ENCODE measurements around the gene OVCH2. TPM values are rescaled to one million over a fixed set of nuclear protein-coding genes. Genes with fewer than 3 reads are reported as not detected.
"Not testable (repeated sequence)": the region's sequence is repeated elsewhere in the genome, so short reads cannot be mapped to it uniquely, and the experiment has no call there.

The OVCH2 gene, protein sequence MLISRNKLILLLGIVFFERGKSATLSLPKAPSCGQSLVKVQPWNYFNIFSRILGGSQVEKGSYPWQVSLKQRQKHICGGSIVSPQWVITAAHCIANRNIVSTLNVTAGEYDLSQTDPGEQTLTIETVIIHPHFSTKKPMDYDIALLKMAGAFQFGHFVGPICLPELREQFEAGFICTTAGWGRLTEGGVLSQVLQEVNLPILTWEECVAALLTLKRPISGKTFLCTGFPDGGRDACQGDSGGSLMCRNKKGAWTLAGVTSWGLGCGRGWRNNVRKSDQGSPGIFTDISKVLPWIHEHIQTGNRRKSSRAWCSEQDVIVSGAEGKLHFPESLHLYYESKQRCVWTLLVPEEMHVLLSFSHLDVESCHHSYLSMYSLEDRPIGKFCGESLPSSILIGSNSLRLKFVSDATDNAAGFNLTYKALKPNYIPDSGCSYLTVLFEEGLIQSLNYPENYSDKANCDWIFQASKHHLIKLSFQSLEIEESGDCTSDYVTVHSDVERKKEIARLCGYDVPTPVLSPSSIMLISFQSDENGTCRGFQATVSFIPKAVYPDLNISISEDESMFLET
- not detected for total RNA-seq (2013)
- not detected for polyA plus RNA-seq
- polyA minus RNA-seq, result not detected in 2 replicates
- total RNA-seq, result 0 to 0.90 (median 0.04) reads per million in 11 experiments

GRCh38 chr11:7706377-7706776 is at the start of gene OVCH2:
Gene OVCH2 (minus strand): TSS chr11:7706477. CDS start chr11:7706394, 83 bp downstream.
- H3K4me1 ChIP-seq (ENCODE audit: control insufficient read depth in 1 of 2, insufficient read depth in 2 of 2, low read length in 2 of 2), result no peaks in the 10 kb centered on the region
- intact Hi-C loops (cut with micrococcal nuclease), result no loop called here
- no peak within 1 kb of the TSS for H3K9ac ChIP-seq (ENCODE audit: insufficient read depth, low read length, poor library complexity, severe bottlenecking)
- no peak within 1 kb of the TSS for H3K4me2 ChIP-seq (replicated peaks; ENCODE audit: extremely low read depth, low read length, poor library complexity, severe bottlenecking)
- no peak within 1 kb of the TSS for H3K27ac ChIP-seq (ENCODE audit: low read depth in 1 of 2, low read length in 2 of 2)
- H3K36me3 ChIP-seq (replicated peaks in 1 of 2; ENCODE audit: control insufficient read depth in 1 of 2, insufficient read depth in 2 of 2, low read length in 2 of 2), result no peaks in the 10 kb centered on the region
- peaks cover 0 to 12% (median 1%) of the 10 kb centered on the region in 3 donors for H3K27me3 Mint-ChIP-seq (ENCODE audit: low read depth in 3 of 3)
- H3K27ac Mint-ChIP-seq, result no peak within 1 kb of the TSS
- TF ChIP-seq, protein P1, sequence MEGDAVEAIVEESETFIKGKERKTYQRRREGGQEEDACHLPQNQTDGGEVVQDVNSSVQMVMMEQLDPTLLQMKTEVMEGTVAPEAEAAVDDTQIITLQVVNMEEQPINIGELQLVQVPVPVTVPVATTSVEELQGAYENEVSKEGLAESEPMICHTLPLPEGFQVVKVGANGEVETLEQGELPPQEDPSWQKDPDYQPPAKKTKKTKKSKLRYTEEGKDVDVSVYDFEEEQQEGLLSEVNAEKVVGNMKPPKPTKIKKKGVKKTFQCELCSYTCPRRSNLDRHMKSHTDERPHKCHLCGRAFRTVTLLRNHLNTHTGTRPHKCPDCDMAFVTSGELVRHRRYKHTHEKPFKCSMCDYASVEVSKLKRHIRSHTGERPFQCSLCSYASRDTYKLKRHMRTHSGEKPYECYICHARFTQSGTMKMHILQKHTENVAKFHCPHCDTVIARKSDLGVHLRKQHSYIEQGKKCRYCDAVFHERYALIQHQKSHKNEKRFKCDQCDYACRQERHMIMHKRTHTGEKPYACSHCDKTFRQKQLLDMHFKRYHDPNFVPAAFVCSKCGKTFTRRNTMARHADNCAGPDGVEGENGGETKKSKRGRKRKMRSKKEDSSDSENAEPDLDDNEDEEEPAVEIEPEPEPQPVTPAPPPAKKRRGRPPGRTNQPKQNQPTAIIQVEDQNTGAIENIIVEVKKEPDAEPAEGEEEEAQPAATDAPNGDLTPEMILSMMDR (IDR thresholded peaks at IDR 0.05), result no peak
- DNase-seq, result no peak
- H3K9me3 Mint-ChIP-seq, result peaks cover 0 to 4% (median 0%) of the 10 kb centered on the region in 7 donors
- no peak within 1 kb of the TSS for H3K4me3 Mint-ChIP-seq
- H3K4me1 Mint-ChIP-seq, result no peaks in the 10 kb centered on the region
- H2AFZ ChIP-seq (ENCODE audit: insufficient read depth, low read depth, low read length, poor library complexity, severe bottlenecking), result no peak within 1 kb of the TSS
- no peaks in the 10 kb centered on the region for H3K79me2 ChIP-seq (ENCODE audit: insufficient read depth, low read length)
- H3K4me3 ChIP-seq (replicated peaks in 1 of 3; ENCODE audit: low read depth in 2 of 3, low read length in 3 of 3), result no peak within 1 kb of the TSS
- H3K36me3 Mint-ChIP-seq, result no peaks in the 10 kb centered on the region
- no CpG with 5 or more reads among the region's 2 CpGs for WGBS (ENCODE audit: insufficient coverage)
- H3K27me3 ChIP-seq (ENCODE audit: control insufficient read depth in 2 of 2, insufficient read depth in 2 of 2, low read length in 2 of 2), result peaks cover 2 to 5% of the 10 kb centered on the region in 2 donors
- no peaks in the 10 kb centered on the region for H4K20me1 ChIP-seq (ENCODE audit: insufficient read depth, low read length)
- no peaks in the 10 kb centered on the region for H3K9me3 ChIP-seq (replicated peaks in 1 of 2; ENCODE audit: control insufficient read depth in 1 of 2, insufficient read depth in 1 of 2, low read length in 2 of 2)

DNA sequence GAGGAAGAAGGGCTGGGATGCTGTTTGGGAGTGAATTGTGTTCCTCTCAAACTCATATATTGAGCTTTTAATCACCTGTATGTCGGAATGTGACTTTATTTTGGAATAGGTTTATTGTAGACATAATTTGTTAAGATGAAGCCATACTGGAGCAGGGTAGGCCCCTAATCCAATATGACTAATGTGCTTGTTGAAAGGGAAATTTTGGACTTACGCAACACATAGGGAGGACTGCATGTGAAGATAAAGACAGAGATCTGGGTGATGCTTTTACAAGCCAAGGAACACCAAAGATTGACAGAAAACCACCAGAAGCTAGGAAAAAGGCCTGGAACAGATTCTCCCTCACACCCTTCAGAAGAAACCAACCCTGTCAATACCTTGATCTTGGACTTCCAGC is 43.2 kb upstream of the OVCH2 start:
- no peaks in the 10 kb centered on the region for H3K4me1 ChIP-seq (ENCODE audit: control insufficient read depth in 1 of 2, insufficient read depth in 2 of 2, low read length in 2 of 2)
- intact Hi-C loops (cut with micrococcal nuclease), result no loop called here
- Mint-ChIP-seq H3K4me3 (no peak overlapping the region), H3K27ac (no peak overlapping the region), H3K9me3 (peaks cover 0 to 6% (median 2%) of the 10 kb centered on the region in 7 donors), H3K27me3 (ENCODE audit: low read depth in 3 of 3) (no peaks in the 10 kb centered on the region), H3K4me1 (no peaks in the 10 kb centered on the region), H3K36me3 (no peaks in the 10 kb centered on the region)
- H3K27me3 ChIP-seq (ENCODE audit: control insufficient read depth in 2 of 2, insufficient read depth in 2 of 2, low read length in 2 of 2), result no peaks in the 10 kb centered on the region
- no peaks in the 10 kb centered on the region for H3K36me3 ChIP-seq (replicated peaks in 1 of 2; ENCODE audit: control insufficient read depth in 1 of 2, insufficient read depth in 2 of 2, low read length in 2 of 2)
- no CpG with 5 or more reads among the region's 2 CpGs for WGBS (ENCODE audit: insufficient coverage)
- no peak overlapping the region for H2AFZ ChIP-seq (ENCODE audit: insufficient read depth, low read depth, low read length, poor library complexity, severe bottlenecking)
- no peak overlapping the region for H3K9ac ChIP-seq (ENCODE audit: insufficient read depth, low read length, poor library complexity, severe bottlenecking)
- TF ChIP-seq, protein P1 (IDR thresholded peaks at IDR 0.05), result no peak
- H3K4me3 ChIP-seq (replicated peaks in 1 of 3; ENCODE audit: low read depth in 2 of 3, low read length in 3 of 3), result no peak overlapping the region
- no peak overlapping the region for H3K27ac ChIP-seq (ENCODE audit: low read depth in 1 of 2, low read length in 2 of 2)
- no peaks in the 10 kb centered on the region for H3K9me3 ChIP-seq (replicated peaks in 1 of 2; ENCODE audit: control insufficient read depth in 1 of 2, insufficient read depth in 1 of 2, low read length in 2 of 2)
- H3K4me2 ChIP-seq (replicated peaks; ENCODE audit: extremely low read depth, low read length, poor library complexity, severe bottlenecking), result no peak overlapping the region
- no peaks in the 10 kb centered on the region for H4K20me1 ChIP-seq (ENCODE audit: insufficient read depth, low read length)
- H3K79me2 ChIP-seq (ENCODE audit: insufficient read depth, low read length), result no peaks in the 10 kb centered on the region
- peak in 1 of 3 donors; percentile 9 for DNase-seq

- H3K27me3 Mint-ChIP-seq (ENCODE audit: low read depth in 3 of 3); H3K4me1 ChIP-seq (ENCODE audit: control insufficient read depth in 1 of 2, insufficient read depth in 2 of 2, low read length in 2 of 2); H3K4me1 Mint-ChIP-seq; intact Hi-C loops (cut with micrococcal nuclease); DNase-seq; H3K36me3 ChIP-seq (replicated peaks in 1 of 2; ENCODE audit: control insufficient read depth in 1 of 2, insufficient read depth in 2 of 2, low read length in 2 of 2); H3K27ac ChIP-seq (ENCODE audit: low read depth in 1 of 2, low read length in 2 of 2); H3K9me3 Mint-ChIP-seq; H2AFZ ChIP-seq (ENCODE audit: insufficient read depth, low read depth, low read length, poor library complexity, severe bottlenecking); H3K27ac Mint-ChIP-seq; H3K79me2 ChIP-seq (ENCODE audit: insufficient read depth, low read length); H3K4me2 ChIP-seq (replicated peaks; ENCODE audit: extremely low read depth, low read length, poor library complexity, severe bottlenecking); H3K4me3 Mint-ChIP-seq; H3K9ac ChIP-seq (ENCODE audit: insufficient read depth, low read length, poor library complexity, severe bottlenecking); H4K20me1 ChIP-seq (ENCODE audit: insufficient read depth, low read length); H3K36me3 Mint-ChIP-seq; H3K27me3 ChIP-seq (ENCODE audit: control insufficient read depth in 2 of 2, insufficient read depth in 2 of 2, low read length in 2 of 2); H3K4me3 ChIP-seq (replicated peaks in 1 of 3; ENCODE audit: low read depth in 2 of 3, low read length in 3 of 3); H3K9me3 ChIP-seq (replicated peaks in 1 of 2; ENCODE audit: control insufficient read depth in 1 of 2, insufficient read depth in 1 of 2, low read length in 2 of 2): not testable (repeated sequence)
- WGBS (ENCODE audit: insufficient coverage), result no CpG with 5 or more reads among the region's 14 CpGs
Measured at GRCh38 chr11:7734767-7735166, 28.5 kb upstream of the OVCH2 start.

All from CD14-positive monocyte (primary cell).